H7 (cell line): ENCODE results near the gene AVP. TPM values are rescaled to one million over a fixed set of nuclear protein-coding genes. Genes with fewer than 3 reads are reported as not detected.
A peak's percentile ranks its signal among the peaks of the same experiment; 100 is the strongest.

Experiments
- DNase-seq: peaks from one replicate; pipeline ENCODE4 v3.0.0; 2012
- H3K27me3 ChIP-seq: 2 replicates; pipeline ENCODE4 v1.6.0; 2011; ENCODE audit warnings: mild to moderate bottlenecking, low read length; ENCODE audit not compliant: control insufficient read depth, insufficient read depth
- H3K36me3 ChIP-seq: replicated peaks from 2 replicates; pipeline ENCODE4 v1.5.1; 2011; ENCODE audit warnings: low read length; ENCODE audit not compliant: control insufficient read depth, insufficient read depth
- H3K4me3 ChIP-seq: 2 replicates; pipeline ENCODE4 v1.5.1; 2011; ENCODE audit warnings: low read depth, mild to moderate bottlenecking, control low read depth, low read length, moderate library complexity; ENCODE audit not compliant: insufficient read depth
- total RNA-seq: library from RNA; depleted of rRNA; stranded (reverse); fragments of >200 nt; shearing (Covaris generic); gene quantifications from 2 replicates; pipeline ENCODE4 v1.2.3, GENCODE V29; 2014

Gene AVP
- total RNA-seq, 1 experiment from 2014 or later = not detected

GRCh38 chr20:3102575-3103368, 18.2 kb upstream of the AVP start:
- Histone ChIP-seq H3K27me3 (no peaks in the 10 kb centered on the region), H3K4me3 (no peak overlapping the region), H3K36me3 (no peaks in the 10 kb centered on the region)
- DNase-seq = no peak

- no peak for DNase-seq
- Histone ChIP-seq H3K4me3 (no peak overlapping the region), H3K36me3 (no peaks in the 10 kb centered on the region), H3K27me3 (no peaks in the 10 kb centered on the region)
Measured at GRCh38 chr20:3101737-3102574, 17.4 kb upstream of the AVP start.

GRCh38 chr20:3101251-3101650, 16.7 kb upstream of the AVP start:
- no peaks in the 10 kb centered on the region for H3K27me3 ChIP-seq
- no peak overlapping the region for H3K4me3 ChIP-seq
- no peak for DNase-seq
- H3K36me3 ChIP-seq = no peaks in the 10 kb centered on the region

GRCh38 chr20:3100480-3100879, 16.0 kb upstream of the AVP start:
- Histone ChIP-seq H3K4me3 (no peak overlapping the region), H3K36me3 (no peaks in the 10 kb centered on the region), H3K27me3 (no peaks in the 10 kb centered on the region)
- no peak for DNase-seq

- no peak for DNase-seq
- H3K4me3 ChIP-seq = no peak overlapping the region
- no peaks in the 10 kb centered on the region for H3K36me3 ChIP-seq
- peaks cover 21% of the 10 kb centered on the region for H3K27me3 ChIP-seq
Measured at GRCh38 chr20:3094848-3095629, 10.5 kb upstream of the AVP start.

- Histone ChIP-seq H3K27me3 (peaks cover 21% of the 10 kb centered on the region), H3K36me3 (no peaks in the 10 kb centered on the region), H3K4me3 (no peak overlapping the region)
- no peak for DNase-seq
Measured at GRCh38 chr20:3093861-3094361, 9.4 kb upstream of the AVP start.

- Histone ChIP-seq H3K36me3 (no peaks in the 10 kb centered on the region), H3K4me3 (peak overlapping the region; percentile 49), H3K27me3 (peaks cover 22% of the 10 kb centered on the region)
- DNase-seq = peak; percentile 90
Measured at GRCh38 chr20:3092611-3093379, 8.3 kb upstream of the AVP start.

- DNase-seq = no peak
- no peak overlapping the region for H3K4me3 ChIP-seq
Measured at GRCh38 chr20:3090565-3090964, 6.0 kb upstream of the AVP start.

GRCh38 chr20:3088031-3088430, 3.5 kb upstream of the AVP start:
- peaks cover 29% of the 10 kb centered on the region for H3K27me3 ChIP-seq
- DNase-seq = no peak
- H3K4me3 ChIP-seq = no peak overlapping the region
- H3K36me3 ChIP-seq = no peaks in the 10 kb centered on the region

More at GRCh38 chr20:3090565-3090964, 6.0 kb upstream of the AVP start:
- H3K27me3 ChIP-seq = peaks cover 22% of the 10 kb centered on the region
- no peaks in the 10 kb centered on the region for H3K36me3 ChIP-seq

GRCh38 chr20:3085571-3086072, 1.1 kb upstream of the AVP start:
- peaks cover 40% of the 10 kb centered on the region for H3K27me3 ChIP-seq

GRCh38 chr20:3084986-3085360, 449 bp upstream of the AVP start:
- no peaks in the 10 kb centered on the region for H3K36me3 ChIP-seq
- no peak overlapping the region for H3K4me3 ChIP-seq
- H3K27me3 ChIP-seq = peaks cover 45% of the 10 kb centered on the region
- DNase-seq = no peak

More at GRCh38 chr20:3085571-3086072, 1.1 kb upstream of the AVP start:
- Histone ChIP-seq H3K4me3 (no peak overlapping the region), H3K36me3 (no peaks in the 10 kb centered on the region)
- no peak for DNase-seq

GRCh38 chr20:3082955-3083952, 1.3 kb downstream of the AVP start:
- peaks cover 45% of the 10 kb centered on the region for H3K27me3 ChIP-seq
- H3K36me3 ChIP-seq = no peaks in the 10 kb centered on the region
- peak overlapping the region; percentile 45 for H3K4me3 ChIP-seq
- peak; percentile 90 for DNase-seq
